Measurements from ENCODE around the gene CAPN5.
A peak's percentile ranks its signal among the peaks of the same experiment; 100 is the strongest.
"Not testable (repeated sequence)": the region's sequence is repeated elsewhere in the genome, so short reads cannot be mapped to it uniquely, and the experiment has no call there.

CAPN5 gene

DNA sequence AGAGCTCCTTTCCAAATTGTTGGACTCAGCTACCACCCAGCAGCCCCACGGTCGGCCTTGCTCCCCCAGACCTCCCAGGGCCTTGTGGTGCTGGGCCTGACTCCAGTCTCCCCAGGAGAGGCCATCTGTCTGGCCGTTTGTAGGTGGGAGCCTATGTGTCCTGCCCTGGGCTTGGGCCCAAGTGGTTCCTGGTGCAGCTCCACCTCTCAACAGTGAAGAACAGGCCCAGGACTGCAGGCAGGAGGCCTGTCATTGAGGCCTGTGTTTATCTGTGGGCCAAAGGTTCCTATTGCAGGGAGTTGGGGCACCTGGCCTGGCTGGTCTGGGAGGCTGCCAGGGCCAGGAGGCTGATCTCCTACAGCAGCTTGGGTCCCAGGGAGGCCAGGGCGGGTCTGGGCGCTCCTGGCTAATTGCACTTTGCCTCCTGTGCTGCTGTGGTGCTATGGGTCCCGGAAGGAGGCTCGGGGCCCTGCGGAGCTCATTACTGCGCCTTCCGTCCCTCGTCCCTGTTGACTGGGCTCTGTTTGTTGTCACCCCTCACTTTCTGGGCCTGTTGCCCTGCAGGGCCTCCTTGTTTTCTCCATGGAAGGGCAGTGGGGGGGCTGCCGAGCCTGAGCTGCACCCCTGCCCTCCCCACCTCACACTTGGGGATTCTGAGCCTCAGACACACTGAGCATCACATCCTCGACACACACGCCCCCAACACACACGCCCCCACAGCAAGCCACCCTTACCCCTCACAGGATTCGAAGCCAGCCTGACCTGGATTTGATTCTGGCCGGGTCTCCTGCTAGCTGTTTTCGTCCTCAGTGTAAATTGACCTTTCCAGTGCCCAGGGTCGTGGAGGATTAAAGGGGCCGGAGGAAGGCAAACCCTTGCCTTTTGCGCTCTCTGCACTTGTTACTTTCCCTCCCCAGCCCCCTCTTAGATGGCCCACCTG, 29.1 kb downstream of the CAPN5 start:
- no peak for DNase-seq

DNA sequence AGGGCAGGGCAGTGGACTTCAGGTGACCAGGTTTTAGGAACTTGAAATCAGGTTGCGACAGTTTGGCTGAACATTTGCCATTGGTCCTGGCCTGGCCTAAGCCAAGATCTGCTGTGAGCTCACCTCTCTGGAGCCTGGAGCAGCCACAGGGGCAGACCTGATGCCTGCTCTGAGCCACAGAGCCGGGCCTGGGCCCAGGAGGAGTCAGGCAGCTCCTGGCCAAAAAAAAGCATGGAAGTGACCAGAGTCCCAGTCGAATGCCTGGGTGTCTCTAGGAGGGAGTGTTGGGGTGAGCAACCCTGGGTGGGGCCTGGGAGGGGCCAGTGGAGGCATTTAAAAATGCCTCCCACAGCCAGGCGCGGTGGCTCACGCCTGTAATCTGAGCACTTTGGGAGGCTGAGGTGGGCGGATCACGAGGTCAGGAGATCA, 29.8 kb downstream of the CAPN5 start:
- no peak for DNase-seq

DNA sequence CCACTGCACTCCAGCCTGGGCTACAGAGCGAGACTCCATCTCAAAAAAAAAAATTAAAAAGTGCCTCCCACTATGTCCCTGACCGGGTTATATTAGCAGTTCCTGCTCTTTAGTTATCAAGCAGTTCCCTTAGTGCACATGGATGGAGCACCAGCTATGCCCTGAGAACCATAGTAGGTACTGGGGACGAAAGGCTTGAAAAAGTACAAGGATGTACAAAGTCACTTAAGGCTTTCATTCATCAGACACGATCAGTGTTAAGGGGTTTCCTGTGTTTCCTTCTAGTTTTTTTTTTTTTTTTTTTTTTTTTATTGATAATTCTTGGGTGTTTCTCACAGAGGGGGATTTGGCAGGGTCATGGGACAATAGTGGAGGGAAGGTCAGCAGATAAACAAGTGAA, 30.4 kb downstream of the CAPN5 start:
- not testable (repeated sequence) for DNase-seq

DNA sequence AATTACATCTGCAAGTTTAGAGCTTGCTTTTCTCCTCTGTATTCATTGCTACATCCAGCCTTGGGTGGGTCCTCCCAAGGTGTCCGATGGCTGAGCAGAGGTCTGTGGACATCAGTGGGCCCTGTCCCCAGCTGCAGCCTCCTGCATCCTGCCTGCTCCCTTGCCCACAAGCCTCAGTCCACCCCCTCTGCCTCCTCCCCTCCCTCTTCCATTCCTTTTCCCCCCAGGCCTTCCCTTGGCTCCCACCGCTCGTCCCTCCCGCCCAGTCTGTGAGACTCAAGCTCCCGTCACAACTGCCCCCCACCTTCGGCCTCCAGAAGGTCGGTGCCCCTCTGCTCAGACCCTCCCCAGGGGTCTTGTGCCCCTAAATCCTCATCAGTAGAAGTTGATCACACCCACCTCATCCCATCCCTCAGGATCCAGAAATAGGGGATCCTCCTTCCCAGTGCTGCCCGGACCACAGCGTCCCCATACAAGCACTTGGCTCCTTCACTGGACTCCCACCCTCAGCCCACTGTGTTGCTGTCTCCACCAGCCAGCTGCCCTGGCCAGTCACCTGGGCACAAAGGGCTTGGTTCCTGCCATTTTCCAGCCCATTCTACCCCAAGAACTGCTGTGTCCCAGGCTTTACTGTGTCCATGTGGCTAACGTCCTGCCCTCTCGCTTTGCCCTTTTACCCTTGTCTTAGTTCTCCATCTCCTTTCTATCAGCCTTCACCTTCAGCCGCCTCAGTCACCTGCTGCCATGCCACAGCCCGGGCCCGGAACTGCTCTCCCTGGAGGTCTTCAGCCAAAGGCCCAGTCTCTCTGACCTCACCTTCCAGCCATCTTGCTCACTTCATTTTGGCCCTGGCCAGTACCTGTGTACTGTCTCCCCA, 33.6 kb downstream of the CAPN5 start:
- DNase-seq, result no peak

DNA sequence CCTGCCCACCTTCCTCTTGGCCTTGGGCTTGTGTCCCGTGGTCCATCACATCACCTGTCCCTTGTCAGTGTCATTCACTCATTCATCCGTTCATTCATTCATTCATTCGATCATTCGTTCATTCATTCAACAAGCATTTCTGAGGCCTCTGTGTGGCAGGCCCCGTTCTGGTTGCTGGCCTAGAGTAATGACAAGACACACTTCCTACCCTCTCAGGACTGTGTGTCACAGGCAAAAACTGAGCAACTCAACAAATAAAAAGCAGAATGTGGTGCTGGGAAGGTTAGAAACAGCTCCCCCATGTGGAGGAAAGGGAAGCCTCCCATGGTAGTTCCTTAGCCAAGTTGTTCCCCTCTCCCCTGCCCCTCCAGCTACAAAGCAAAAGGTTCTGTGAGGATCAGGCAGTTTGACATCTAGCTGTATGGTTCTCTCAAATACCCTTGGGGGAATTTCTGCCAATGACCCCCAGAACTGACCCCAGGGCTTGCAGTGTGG, 34.3 kb downstream of the CAPN5 start:
- DNase-seq, result no peak

DNA sequence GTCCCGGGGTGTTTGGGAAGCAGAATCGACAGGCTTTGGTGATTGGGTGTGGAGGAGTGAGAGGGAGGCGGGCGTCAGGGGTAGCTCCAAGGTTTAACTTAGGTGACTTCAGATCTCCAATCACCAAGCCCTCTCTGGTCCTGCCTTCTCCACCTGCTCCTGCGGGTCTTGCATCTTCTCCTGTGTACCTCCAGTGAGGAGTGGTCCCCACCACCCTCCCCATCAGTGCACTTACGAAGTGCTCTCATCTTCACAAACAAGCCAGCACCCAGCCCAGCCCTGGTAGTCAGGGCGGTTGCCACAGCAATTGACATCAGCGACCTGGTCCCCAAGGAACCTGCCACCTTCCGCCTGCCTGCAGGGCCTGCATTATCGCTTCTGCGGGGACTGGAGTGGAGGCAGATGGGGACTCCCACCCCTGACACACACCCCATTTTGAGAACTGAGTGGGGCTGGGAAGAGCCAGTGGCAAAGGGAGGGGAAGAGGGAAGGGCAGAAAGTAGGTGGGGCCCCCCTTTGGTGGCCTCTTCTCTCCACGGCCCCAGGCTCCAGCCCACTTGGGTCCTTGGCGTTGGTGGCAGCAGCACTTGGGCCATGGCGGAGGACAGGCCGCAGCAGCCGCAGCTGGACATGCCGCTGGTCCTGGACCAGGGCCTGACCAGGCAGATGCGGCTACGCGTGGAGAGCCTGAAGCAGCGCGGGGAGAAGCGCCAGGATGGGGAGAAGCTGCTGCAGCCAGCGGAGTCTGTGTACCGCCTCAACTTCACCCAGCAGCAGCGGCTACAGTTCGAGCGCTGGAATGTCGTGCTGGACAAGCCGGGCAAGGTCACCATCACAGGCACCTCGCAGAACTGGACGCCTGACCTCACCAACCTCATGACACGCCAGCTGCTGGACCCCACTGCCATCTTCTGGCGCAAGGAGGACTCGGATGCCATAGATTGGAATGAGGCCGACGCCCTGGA, 35.8 kb downstream of the CAPN5 start, which contains the start of gene OMP:
Gene OMP, plus strand, starts transcription at position 595 of the 965 bp plus-strand sequence. Its CDS starts 0 bp downstream, at position 595.
- no peak for DNase-seq

DNA sequence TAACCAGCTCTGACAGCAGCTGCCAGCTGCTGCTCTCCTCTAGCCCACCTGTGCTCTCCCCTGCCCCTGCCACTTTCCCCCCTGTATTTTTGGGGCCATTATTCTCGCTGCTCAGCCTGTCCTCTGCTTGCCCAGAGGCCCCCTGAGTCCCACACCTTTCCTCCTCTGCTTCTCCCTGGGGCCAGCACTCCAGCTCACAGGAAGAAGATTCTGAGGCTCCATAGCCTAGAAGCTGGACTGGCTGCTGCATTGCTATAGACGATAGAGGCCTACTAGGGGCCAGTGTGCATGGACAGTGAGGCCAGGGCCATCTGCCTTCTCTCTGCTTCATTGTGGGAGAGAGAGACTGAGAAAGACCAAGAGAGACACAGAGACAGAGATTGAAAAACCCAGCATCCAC, 36.5 kb downstream of the CAPN5 start:
- no peak for DNase-seq

DNA sequence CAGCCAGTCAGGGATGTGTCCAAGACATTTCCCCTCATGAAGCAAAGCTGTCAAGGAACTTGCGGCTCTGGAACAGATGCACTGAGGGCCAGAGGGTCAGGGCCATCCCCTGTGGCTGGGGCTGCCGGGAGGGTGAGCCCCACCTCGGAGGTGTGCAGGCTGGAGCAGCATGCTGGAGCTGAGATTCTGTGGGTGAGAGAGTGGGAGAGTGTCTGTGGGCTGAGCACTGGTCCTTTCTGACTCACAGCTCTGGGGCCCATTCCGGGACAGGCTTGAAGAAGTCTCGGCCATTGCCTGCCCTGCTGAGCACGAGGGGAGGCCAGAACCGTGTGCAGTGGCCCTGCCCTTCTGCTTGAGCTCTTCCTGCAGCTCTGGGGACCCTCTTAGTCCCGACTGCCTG, 38.0 kb downstream of the CAPN5 start:
- DNase-seq, result no peak

DNA sequence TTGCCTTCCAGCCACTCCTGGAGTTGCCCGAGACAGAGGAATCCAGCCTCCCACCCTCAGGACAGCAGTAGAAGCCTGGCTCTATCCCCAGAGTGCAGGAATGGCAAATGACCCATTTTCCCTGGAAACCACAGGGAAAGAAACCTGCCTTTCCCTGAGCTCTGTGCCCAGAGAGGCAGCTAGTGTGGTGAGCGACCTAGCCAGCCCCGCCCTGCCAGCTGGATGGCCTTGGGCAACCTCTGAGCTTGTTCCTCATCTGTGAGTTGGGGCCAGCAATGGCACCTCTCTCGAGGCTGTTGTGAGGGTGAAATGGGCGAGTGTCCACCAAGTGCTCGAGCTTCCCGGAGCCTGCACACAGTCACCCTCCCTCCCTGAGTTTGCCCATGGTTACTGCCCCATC, 39.5 kb downstream of the CAPN5 start:
- peak in 25 of 51 donors; percentile 9 to 72 (median 31) for DNase-seq

DNA sequence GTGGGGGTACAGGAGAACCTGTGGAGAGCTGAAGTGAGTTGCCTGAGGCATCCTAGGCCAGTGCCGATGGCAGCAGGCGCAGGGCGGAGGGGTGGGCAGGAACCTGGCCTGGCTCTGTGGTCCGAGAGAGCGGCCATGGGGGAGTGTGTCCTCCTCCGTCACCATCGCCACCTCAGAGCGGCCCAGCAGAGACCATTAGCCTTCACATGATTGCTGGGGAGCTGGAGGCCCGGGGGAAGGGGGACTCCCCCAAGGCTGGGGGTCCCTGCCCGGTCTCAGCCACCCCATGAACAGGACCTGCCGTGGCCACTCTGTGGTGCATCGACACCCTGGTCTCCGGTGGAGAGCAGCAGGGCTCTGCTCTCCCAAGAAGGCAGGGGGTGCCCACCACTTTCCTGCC, 40.0 kb downstream of the CAPN5 start:
- no peak for DNase-seq

DNA sequence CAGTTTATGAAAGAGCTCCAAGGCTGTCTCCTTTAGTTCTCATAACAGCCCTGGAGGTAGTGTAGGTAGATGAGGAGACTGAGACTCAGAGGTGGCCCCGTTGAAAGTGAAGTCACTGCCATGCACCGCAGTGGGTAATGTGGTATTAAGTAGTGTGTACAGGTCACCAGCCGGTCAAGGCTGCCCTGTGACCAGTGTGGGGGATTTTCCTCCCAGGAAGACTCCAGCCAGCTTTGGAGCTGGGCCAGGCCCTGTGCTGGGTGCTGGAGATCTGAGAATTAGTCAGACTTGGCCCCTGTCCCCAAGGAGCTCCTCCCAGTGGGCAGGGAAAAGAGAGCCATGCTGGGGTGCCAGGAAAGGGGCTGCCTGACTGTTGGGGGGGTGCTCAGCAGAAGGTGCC, 41.2 kb downstream of the CAPN5 start:
- DNase-seq, result peak in 19 of 51 donors; percentile 7 to 56 (median 23)

DNA sequence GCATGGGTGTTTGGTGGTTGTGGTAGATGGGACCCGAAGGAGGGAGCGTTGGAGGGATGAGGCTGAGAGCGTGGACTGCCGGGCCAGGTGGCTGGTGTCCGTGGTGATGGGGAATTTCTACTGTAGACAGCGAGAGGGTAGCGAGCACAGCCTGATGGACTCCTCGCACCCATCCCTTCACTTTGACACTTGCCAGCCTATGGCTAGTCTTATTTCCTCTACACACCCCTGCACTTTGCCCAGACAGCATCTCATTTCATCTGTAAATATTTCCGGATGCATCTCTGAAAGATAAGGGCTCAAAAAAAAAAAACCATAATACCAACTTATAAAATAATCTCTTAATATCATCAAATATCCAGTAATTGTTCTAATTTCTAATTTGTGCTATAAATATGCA, 41.7 kb downstream of the CAPN5 start:
- no peak for DNase-seq

DNA sequence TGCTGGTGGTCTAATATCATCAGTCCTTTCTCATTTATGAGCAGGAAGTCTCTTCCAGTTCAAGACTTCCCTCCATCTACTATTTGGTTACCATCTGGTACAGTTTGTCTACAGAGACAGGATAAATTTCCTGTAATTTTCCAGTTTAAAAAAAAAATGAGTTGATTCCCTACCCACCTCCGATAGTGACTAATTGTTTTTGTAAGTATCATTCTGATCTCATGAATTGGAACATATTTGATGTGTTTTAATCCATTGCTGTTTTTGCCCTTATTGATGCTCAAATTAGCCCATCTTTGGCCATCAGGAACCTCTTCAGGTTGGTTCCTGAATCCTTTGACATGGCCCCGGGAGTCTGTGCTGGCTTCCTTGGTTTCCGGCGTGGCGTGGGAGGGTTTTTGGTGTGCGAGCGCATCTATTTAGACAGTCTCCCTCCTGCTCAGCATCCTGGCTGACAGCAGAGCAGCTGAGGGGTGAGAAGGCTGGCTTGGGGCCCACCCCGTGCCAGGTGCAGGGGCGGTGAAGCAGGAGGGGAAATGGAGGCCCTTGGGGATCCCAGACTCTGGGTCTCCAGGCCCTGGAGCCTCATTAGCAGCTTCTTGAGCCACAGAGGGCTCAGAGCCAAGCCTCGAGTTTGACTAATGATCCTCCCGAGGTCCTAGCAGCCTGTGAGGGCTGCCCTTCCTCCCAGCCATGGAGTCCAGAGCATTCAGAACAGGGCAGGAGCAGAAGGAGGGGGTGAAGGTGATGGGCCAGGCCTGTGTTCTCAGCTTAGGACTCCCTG, 42.7 kb downstream of the CAPN5 start:
- peak in 1 of 51 donors; percentile 10 for DNase-seq

DNA sequence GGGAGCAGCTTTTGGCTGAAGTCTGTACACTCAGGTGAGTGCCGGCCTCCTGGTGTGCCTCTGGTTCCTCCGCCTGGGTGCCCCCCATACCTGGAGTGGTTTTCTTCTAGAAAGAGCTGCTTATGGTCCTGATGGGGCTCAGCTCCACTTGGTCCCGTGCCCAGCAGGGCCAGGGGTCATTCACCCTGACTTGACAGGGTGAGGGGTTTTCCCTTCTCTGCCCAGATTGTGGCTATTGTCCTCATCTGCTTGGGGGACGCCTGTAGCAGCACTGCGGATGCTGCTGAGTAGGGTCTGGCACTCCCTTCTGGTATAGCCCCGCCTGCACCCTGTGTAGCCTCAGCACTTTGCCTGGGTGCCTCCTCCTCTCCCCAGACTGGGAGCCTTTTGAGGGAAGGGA, 44.1 kb downstream of the CAPN5 start:
- DNase-seq, result no peak

DNA sequence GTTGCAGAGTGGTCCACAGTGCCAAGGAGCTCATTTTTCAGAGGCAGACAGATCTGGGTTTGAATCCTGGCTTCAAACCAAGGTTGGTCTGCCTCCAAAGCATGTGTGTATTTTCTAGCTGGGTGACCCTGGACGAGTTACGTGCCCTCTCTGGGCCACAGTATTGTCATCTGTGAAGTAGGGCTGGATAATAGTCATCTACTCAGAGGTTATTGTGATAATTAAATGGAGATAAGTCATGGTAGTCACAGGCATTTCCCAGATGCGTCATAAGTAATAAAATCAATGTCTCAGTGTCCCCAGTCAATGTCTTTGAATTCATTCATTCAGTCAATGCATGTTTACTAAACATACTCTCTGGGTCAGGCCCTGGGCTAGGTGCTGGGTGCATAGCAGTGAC, 44.5 kb downstream of the CAPN5 start:
- DNase-seq, result no peak

DNA sequence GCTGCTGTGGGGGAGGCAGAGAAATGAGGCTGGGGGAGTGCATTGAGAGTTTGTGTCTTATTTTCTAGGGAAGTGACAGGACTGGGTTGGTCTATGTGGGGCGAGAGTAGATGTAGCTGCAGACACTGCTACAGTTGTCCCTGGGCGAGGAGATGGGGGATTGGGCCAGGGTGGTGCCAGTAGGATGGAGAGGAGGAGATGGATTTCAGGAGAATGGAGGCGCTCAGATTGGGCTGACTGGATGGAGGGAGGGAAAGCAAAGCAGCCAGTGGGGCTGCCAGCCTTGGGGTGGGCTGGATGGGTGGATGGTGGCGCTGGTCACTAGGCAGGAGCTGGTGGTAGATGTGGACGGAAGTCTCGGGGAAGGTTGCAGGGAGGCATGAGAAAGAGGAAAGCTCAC, 45.2 kb downstream of the CAPN5 start:
- DNase-seq, result no peak

DNA sequence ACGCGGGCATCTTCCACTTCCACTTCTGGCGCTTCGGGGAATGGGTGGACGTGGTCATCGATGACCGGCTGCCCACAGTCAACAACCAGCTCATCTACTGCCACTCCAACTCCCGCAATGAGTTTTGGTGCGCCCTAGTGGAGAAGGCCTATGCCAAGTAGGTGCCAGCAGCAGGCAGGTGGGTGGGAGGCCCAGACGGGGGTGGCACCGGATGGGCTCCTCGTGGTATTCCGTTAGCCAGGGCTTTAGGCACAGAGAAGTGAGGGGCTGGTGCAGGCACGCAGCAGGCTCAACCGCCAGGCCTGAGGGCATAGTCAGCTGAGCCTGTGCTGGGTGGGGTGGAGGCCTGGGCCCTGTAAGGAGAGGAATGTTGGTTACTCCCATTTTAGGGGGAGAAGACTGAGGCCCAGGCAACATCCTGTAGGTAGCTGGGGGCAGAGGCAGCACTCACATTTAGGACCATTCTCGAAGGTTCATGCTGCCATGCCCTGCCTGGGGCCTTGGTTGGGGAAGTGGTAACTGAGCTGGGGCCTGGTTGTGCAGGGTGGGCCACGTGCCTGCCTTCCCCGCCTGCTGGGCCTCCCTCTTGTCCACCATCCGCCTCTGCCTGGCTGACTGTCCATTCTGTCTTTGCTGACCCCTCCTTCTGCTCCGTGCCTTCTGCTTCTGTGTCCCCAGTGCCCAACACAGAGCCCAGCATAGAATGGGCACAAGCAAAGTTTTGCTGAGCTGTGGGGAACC, 46.0 kb downstream of the CAPN5 start:
- DNase-seq, result no peak

DNA sequence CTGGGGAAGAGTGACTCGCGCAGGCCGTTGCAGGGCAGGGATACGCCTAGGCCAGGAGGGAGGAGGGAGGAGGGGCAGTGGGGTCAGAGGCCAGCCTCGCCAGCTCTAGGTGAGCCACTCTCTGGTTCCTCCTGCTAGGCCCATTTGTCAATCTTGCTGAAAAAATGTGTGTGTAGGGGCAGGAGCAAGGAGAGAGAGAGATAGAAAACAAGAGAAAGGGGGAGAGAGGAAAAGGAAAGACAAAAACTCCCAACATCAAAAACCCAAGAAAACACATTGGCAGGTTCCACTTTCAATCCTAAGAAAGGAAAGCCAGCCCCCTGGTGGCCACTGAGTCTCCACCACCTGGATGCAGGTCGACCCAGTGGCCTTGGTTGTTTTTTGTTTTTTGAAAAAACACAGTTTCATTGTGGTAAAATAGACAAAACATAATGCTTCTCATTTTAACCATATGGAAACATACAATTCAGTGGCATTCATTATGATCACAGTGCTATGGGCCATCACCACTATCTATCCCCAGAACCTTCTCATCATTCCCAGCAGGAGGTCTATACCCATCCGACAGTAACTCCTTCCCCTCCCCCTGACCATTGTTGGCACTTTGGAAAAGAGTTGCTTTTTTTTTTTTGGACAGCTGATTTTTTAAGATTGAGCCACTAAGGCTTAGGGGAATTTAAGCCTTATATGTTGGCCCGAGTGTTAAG, 46.8 kb downstream of the CAPN5 start:
- peak in 3 of 51 donors; percentile 13 to 23 (median 16) for DNase-seq

DNA sequence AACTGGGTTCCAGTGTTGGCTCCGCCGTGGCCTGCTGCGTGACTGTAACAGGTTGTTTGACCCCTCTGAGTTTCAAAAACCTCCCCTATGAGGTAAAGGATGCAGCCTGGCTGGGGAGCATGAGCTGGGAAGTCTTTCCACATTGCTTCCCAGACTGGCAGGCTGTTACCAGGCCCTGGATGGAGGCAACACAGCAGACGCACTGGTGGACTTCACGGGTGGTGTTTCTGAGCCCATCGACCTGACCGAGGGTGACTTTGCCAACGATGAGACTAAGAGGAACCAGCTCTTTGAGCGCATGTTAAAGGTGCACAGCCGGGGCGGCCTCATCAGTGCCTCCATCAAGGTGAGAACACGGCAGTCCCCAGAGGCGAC, 47.3 kb downstream of the CAPN5 start:
- DNase-seq, result no peak

Data from hypothalamus (tissue), 51 donors.